HUES48 (cell line): Measurements from ENCODE around the gene CELF4.

Experiments
- H3K27ac ChIP-seq: one replicate; pipeline ENCODE4 v1.7.0; 2013; ENCODE audit warnings: low read depth, low read length, inconsistent platforms
- H3K27me3 ChIP-seq: 2 replicates; pipeline ENCODE4 v1.6.1; 2013; ENCODE audit warnings: mild to moderate bottlenecking, low read length; ENCODE audit not compliant: control insufficient read depth, insufficient read depth
- H3K36me3 ChIP-seq: 2 replicates; pipeline ENCODE4 v1.6.1; 2013; ENCODE audit warnings: low read length; ENCODE audit not compliant: control insufficient read depth, insufficient read depth
- H3K4me1 ChIP-seq: 2 replicates; pipeline ENCODE4 v1.6.1; 2013; ENCODE audit warnings: mild to moderate bottlenecking, low read length; ENCODE audit not compliant: control insufficient read depth, insufficient read depth
- H3K4me3 ChIP-seq: 2 replicates; pipeline ENCODE4 v1.5.1; 2013; ENCODE audit warnings: mild to moderate bottlenecking, low read depth, low read length
- H3K9ac ChIP-seq: 2 replicates; pipeline ENCODE4 v1.6.1; 2013; ENCODE audit warnings: mild to moderate bottlenecking, low read depth, low read length, moderate library complexity
- H3K9me3 ChIP-seq: 2 replicates; pipeline ENCODE4 v1.6.1; 2013; ENCODE audit warnings: low read length; ENCODE audit not compliant: control insufficient read depth, insufficient read depth

Gene CELF4

DNA sequence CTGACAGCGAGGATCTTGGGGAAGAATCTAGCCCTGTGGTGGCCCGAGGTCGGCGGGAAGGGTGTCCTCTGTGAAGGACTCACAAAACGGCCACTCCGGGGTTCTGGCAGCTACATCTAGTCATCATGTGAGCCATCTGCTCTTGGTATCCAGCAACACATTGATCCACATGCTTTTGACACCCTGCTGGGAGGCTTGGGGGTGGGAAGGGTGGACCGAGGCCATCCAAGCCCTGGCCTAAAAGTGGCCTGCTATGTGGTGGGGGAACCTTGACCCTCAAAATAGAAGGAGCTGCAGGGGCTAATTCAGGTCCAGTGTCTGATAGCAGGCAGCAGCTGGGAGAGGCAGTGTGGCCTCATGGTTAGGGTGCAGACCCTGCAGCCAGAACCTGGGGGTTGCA, 145.7 kb downstream of the CELF4 start:
- H3K4me1 ChIP-seq: 0 out of 2 replicates have a peak, but pooled peaks cover 5% of the 10 kb centered on the region
- H3K9me3 ChIP-seq: no peaks in the 10 kb centered on the region
- H3K27ac ChIP-seq: no peak overlapping the region
- no peak overlapping the region for H3K4me3 ChIP-seq
- no peaks in the 10 kb centered on the region for H3K36me3 ChIP-seq
- no peak overlapping the region for H3K9ac ChIP-seq
- H3K27me3 ChIP-seq: 0 out of 2 replicates have a peak, but pooled peaks cover 4% of the 10 kb centered on the region

DNA sequence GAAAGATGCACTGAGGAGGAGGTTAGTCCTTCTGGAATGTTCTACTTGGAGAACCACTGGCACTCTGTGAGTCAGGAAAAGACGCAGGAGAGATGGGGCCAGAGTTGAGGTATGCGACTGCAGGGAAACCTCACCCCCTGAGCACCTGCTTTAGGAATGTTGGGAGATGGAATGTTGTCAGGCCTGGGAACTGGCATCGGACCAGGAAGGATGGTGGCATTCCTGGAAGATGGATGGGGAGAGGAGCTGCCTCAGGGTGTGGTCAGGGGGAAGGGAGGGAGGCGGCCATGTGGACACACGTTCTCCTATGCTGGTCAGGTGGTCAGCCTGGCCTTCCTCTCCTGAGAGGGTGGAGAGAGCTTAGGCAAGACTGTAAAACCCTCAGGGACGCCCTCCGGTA, 146.3 kb downstream of the CELF4 start:
- Histone ChIP-seq H3K4me1 (0 out of 2 replicates have a peak, but pooled peaks cover 5% of the 10 kb centered on the region), H3K9ac (no peak overlapping the region), H3K27ac (no peak overlapping the region), H3K4me3 (no peak overlapping the region), H3K27me3 (0 out of 2 replicates have a peak, but pooled peaks cover 4% of the 10 kb centered on the region), H3K9me3 (no peaks in the 10 kb centered on the region), H3K36me3 (no peaks in the 10 kb centered on the region)

GRCh38 chr18:37414816-37415215, 150.8 kb downstream of the CELF4 start:
- H3K27me3 ChIP-seq: peaks cover 4% of the 10 kb centered on the region; the same call in 1 of the 2 replicates
- H3K9ac ChIP-seq: no peak overlapping the region
- 0 out of 2 replicates have a peak, but pooled peaks cover 8% of the 10 kb centered on the region for H3K4me1 ChIP-seq
- no peaks in the 10 kb centered on the region for H3K36me3 ChIP-seq
- no peak overlapping the region for H3K27ac ChIP-seq
- no peak overlapping the region for H3K4me3 ChIP-seq
- no peaks in the 10 kb centered on the region for H3K9me3 ChIP-seq

GRCh38 chr18:37412829-37413228, 152.8 kb downstream of the CELF4 start:
- Histone ChIP-seq H3K27ac (no peak overlapping the region), H3K4me1 (0 out of 2 replicates have a peak, but pooled peaks cover 14% of the 10 kb centered on the region), H3K27me3 (peaks cover 4% of the 10 kb centered on the region; the same call in 1 of the 2 replicates), H3K36me3 (no peaks in the 10 kb centered on the region), H3K9ac (no peak overlapping the region), H3K9me3 (no peaks in the 10 kb centered on the region), H3K4me3 (no peak overlapping the region)

GRCh38 chr18:37412333-37412732, 153.3 kb downstream of the CELF4 start:
- H3K4me3 ChIP-seq: no peak overlapping the region
- peaks cover 4% of the 10 kb centered on the region; the same call in 1 of the 2 replicates for H3K27me3 ChIP-seq
- no peak overlapping the region for H3K27ac ChIP-seq
- H3K4me1 ChIP-seq: 0 out of 2 replicates have a peak, but pooled peaks cover 14% of the 10 kb centered on the region
- H3K36me3 ChIP-seq: no peaks in the 10 kb centered on the region
- H3K9ac ChIP-seq: no peak overlapping the region
- H3K9me3 ChIP-seq: no peaks in the 10 kb centered on the region

DNA sequence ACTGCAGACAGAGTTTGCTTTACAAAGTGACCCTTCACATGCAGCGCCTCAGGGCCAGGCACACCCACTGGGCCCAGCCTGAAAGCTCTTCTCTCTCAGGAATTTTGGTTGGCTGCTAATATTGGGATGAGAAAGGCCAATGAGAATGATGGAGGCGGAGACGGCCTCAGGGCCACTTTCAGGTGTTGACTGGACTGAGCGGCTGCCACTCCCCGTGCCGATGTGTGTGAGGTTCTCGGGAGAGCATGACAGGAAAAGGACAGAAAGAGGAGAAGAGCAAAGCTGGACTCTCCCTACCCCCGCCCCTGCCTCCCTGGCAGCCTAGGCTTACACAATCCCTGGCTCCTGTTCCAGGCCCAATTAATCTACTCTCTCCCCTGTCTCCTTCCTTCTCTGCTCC, 155.7 kb downstream of the CELF4 start:
- Histone ChIP-seq H3K27ac (no peak overlapping the region), H3K9me3 (no peaks in the 10 kb centered on the region), H3K27me3 (no peaks in the 10 kb centered on the region; the same call in 1 of the 2 replicates), H3K9ac (no peak overlapping the region), H3K36me3 (no peaks in the 10 kb centered on the region), H3K4me3 (no peak overlapping the region), H3K4me1 (0 out of 2 replicates have a peak, but pooled peaks cover 14% of the 10 kb centered on the region)

GRCh38 chr18:37408676-37409265, 156.8 kb downstream of the CELF4 start:
- Histone ChIP-seq H3K9ac (no peak overlapping the region), H3K9me3 (no peaks in the 10 kb centered on the region), H3K4me3 (no peak overlapping the region), H3K27ac (no peak overlapping the region), H3K36me3 (no peaks in the 10 kb centered on the region), H3K27me3 (no peaks in the 10 kb centered on the region; the same call in 1 of the 2 replicates), H3K4me1 (0 out of 2 replicates have a peak, but pooled peaks cover 14% of the 10 kb centered on the region)

GRCh38 chr18:37407571-37407970, 158.0 kb downstream of the CELF4 start:
- Histone ChIP-seq H3K4me1 (peaks cover 20% of the 10 kb centered on the region; the same call in 1 of the 2 replicates), H3K27me3 (no peaks in the 10 kb centered on the region), H3K9ac (no peak overlapping the region), H3K9me3 (no peaks in the 10 kb centered on the region), H3K36me3 (no peaks in the 10 kb centered on the region), H3K27ac (no peak overlapping the region), H3K4me3 (no peak overlapping the region)

GRCh38 chr18:37405772-37406171, 159.8 kb downstream of the CELF4 start:
- H3K9me3 ChIP-seq: no peaks in the 10 kb centered on the region
- no peak overlapping the region for H3K4me3 ChIP-seq
- no peak overlapping the region for H3K9ac ChIP-seq
- peaks cover 26% of the 10 kb centered on the region for H3K4me1 ChIP-seq
- H3K27ac ChIP-seq: no peak overlapping the region
- no peaks in the 10 kb centered on the region for H3K36me3 ChIP-seq
- H3K27me3 ChIP-seq: no peaks in the 10 kb centered on the region

DNA sequence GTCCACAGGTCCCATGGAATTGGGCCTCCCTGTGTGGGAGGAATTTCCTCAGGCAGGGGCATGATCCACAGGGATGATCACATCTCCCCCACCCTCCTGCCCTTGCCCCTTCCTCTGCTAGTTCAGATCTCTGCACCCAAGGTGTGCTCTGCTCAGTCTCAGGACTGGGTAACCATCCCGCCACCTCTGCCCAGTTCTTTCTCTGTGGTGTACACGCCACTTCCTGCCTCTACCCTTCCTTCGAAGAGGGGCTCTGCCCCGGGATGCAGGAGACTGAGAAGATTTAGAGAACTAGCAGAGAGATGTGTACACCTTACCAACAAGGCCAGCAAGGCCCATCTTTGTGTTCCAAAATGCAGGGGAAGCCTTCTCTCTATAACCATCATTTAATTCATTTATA, 160.4 kb downstream of the CELF4 start:
- no peak overlapping the region for H3K4me3 ChIP-seq
- no peaks in the 10 kb centered on the region for H3K9me3 ChIP-seq
- no peak overlapping the region for H3K27ac ChIP-seq
- no peak overlapping the region for H3K9ac ChIP-seq
- no peaks in the 10 kb centered on the region for H3K36me3 ChIP-seq
- H3K27me3 ChIP-seq: no peaks in the 10 kb centered on the region
- H3K4me1 ChIP-seq: peaks cover 22% of the 10 kb centered on the region

- Histone ChIP-seq H3K9ac (no peak overlapping the region), H3K9me3 (no peaks in the 10 kb centered on the region), H3K4me3 (no peak overlapping the region), H3K36me3 (no peaks in the 10 kb centered on the region), H3K27me3 (no peaks in the 10 kb centered on the region; the same call in 1 of the 2 replicates), H3K4me1 (peaks cover 12% of the 10 kb centered on the region), H3K27ac (no peak overlapping the region)
Measured at GRCh38 chr18:37403788-37404187, 161.8 kb downstream of the CELF4 start.
